Measurements from ENCODE around the gene PLEKHF1.

DNA sequence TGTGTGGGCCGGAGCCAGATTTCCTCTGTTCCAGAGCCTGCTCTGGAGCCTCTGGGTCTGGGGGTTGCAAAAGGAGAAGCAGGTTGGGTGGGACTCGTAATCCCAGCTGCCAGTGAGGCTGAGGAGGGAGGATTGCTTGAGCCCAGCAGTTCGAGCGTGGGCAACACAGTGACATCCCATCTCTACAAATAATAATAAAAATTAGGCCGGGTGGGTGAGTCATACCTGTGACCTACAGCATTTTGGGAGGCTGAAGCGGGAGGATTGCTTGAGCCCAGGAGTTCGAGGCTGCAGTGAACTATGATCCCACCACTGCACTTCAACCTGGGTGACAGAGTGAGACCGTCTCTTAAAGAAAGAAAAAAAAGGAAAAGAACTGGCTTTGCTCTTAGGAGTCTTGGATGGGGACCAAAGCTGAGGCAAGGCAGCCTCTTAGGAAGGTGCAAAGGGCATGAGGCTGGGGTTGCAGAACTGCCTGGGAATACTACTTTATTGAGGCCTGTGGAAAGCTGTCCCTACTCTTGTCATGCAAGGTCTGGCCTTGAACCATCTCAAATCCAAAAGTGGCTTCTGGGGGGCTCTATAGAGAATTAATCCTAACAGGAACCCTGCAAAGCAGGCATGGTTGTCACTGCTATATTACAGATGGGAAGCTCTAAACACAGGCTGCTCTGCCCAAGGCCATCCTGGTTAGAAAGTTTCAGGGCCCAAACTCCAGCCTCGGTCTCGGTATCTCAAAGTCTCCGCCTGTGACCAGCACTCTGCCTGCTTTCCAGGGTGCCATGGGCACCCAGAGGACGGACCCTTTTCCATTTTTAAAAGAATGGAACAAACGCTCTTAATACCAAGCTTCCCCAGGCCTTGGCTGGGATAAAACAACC, 50.7 kb downstream of the PLEKHF1 start:
- no peak for TF ChIP-seq POLR2A (IDR thresholded peaks at IDR 0.05; ENCODE audit: low read depth, low read length)
- TF ChIP-seq TAF1 (IDR thresholded peaks at IDR 0.05; ENCODE audit: borderline replicate concordance, low read depth, low read length): no peak
- no peak for TF ChIP-seq POLR2AphosphoS5 (IDR thresholded peaks at IDR 0.05; ENCODE audit: low read depth, low read length)

Measured in GM12892 (cell line).